Mesenchymal stem cell (in vitro differentiated cells and primary cell): ENCODE measurements around the gene MINDY4B.
A peak's percentile ranks its signal among the peaks of the same experiment; 100 is the strongest.

ENCODE experiments used
- DNase-seq: peaks from one replicate; pipeline ENCODE4 v3.0.0-alpha.2; 2013
- H2AFZ ChIP-seq: one replicate; pipeline ENCODE4 v1.6.1; 2013; ENCODE audit warnings: low read depth, mild to moderate bottlenecking, control low read depth, inconsistent platforms, low read length, moderate library complexity
- H2AK5ac ChIP-seq: 2 replicates; pipeline ENCODE4 v1.6.1; 2013; ENCODE audit warnings: low read length, moderate library complexity, mild to moderate bottlenecking, inconsistent platforms; ENCODE audit not compliant: severe bottlenecking
- H2BK120ac ChIP-seq: one replicate; pipeline ENCODE4 v1.6.1; 2013; ENCODE audit warnings: low read depth, mild to moderate bottlenecking, inconsistent platforms, low read length, moderate library complexity
- H2BK12ac ChIP-seq, 2 experiments: one replicate each; pipeline ENCODE4 v1.6.1; 2013; ENCODE audit warnings: inconsistent platforms in 2 of 2, low read length in 2 of 2, mild to moderate bottlenecking in 2 of 2, moderate library complexity in 2 of 2, control low read depth in 1 of 2
- H2BK15ac ChIP-seq: one replicate; pipeline ENCODE4 v1.6.1; 2013; ENCODE audit warnings: mild to moderate bottlenecking, low read depth, inconsistent platforms; ENCODE audit not compliant: poor library complexity, severe bottlenecking
- H2BK5ac ChIP-seq: 2 replicates; pipeline ENCODE4 v1.6.1; 2013; ENCODE audit warnings: low read depth, mild to moderate bottlenecking, low read length, control low read depth, inconsistent platforms; ENCODE audit not compliant: poor library complexity, severe bottlenecking
- H3K14ac ChIP-seq, 2 experiments: one replicate each; pipeline ENCODE4 v1.6.1; 2013; ENCODE audit warnings: inconsistent platforms in 2 of 2, low read length in 2 of 2, control low read depth in 1 of 2, mild to moderate bottlenecking in 1 of 2, moderate library complexity in 1 of 2
- H3K18ac ChIP-seq, 2 experiments: one replicate each; pipeline ENCODE4 v1.6.1; 2013; ENCODE audit warnings: inconsistent platforms in 2 of 2, low read length in 2 of 2, control low read depth in 1 of 2, low read depth in 1 of 2, mild to moderate bottlenecking in 1 of 2
- H3K23ac ChIP-seq, 2 experiments: one replicate each; pipeline ENCODE4 v1.6.1; 2013; ENCODE audit warnings: inconsistent platforms in 2 of 2, low read length in 2 of 2, mild to moderate bottlenecking in 2 of 2, moderate library complexity in 2 of 2, control low read depth in 1 of 2
- H3K27ac ChIP-seq: 2 replicates; pipeline ENCODE4 v1.5.1; 2013; ENCODE audit warnings: mild to moderate bottlenecking, moderate library complexity, low read length, control low read depth, inconsistent platforms; ENCODE audit not compliant: poor library complexity, severe bottlenecking
- H3K27me3 ChIP-seq, 2 experiments: 2 replicates each; pipeline versions ENCODE4 v1.6.1 to v1.7.0; 2013; ENCODE audit warnings: low read length in 2 of 2, mild to moderate bottlenecking in 2 of 2, moderate library complexity in 2 of 2, control low read depth in 1 of 2, inconsistent platforms in 1 of 2; ENCODE audit not compliant: control insufficient read depth in 1 of 2, insufficient read depth in 1 of 2
- H3K36me3 ChIP-seq, 2 experiments: 2 replicates each; pipeline versions ENCODE4 v1.6.1 to v1.7.0; 2013; ENCODE audit warnings: low read length in 2 of 2, control low read depth in 1 of 2, inconsistent platforms in 1 of 2, low read depth in 1 of 2, mild to moderate bottlenecking in 1 of 2; ENCODE audit not compliant: insufficient read depth in 2 of 2, control insufficient read depth in 1 of 2
- H3K4ac ChIP-seq, 2 experiments: one replicate each; pipeline ENCODE4 v1.6.1; 2013; ENCODE audit warnings: inconsistent platforms in 2 of 2, low read length in 2 of 2, mild to moderate bottlenecking in 2 of 2, moderate library complexity in 2 of 2, control low read depth in 1 of 2, low read depth in 1 of 2
- H3K4me1 ChIP-seq: 2 replicates; pipeline ENCODE4 v1.6.1; 2013; ENCODE audit warnings: low read depth, low read length, control low read depth; ENCODE audit not compliant: control insufficient read depth, insufficient read depth
- H3K4me2 ChIP-seq: 2 replicates; pipeline ENCODE4 v1.6.1; 2013; ENCODE audit warnings: low read length, mild to moderate bottlenecking, inconsistent platforms; ENCODE audit not compliant: poor library complexity, severe bottlenecking
- H3K4me3 ChIP-seq, 2 experiments: 2 replicates each; pipeline versions ENCODE4 v1.5.1 to v1.7.0; 2013; ENCODE audit warnings: low read length in 2 of 2, mild to moderate bottlenecking in 2 of 2, control low read depth in 1 of 2, low read depth in 1 of 2; ENCODE audit not compliant: insufficient read depth in 1 of 2
- H3K79me1 ChIP-seq: replicated peaks from 2 replicates; pipeline ENCODE4 v1.6.1; 2013; ENCODE audit warnings: mild to moderate bottlenecking, control low read depth, low read length, inconsistent platforms; ENCODE audit not compliant: poor library complexity, severe bottlenecking
- H3K9ac ChIP-seq: 2 replicates; pipeline ENCODE4 v1.7.0; 2013; ENCODE audit warnings: mild to moderate bottlenecking, low read length, moderate library complexity
- H3K9me3 ChIP-seq: 2 replicates; pipeline ENCODE4 v1.7.0; 2013; ENCODE audit warnings: mild to moderate bottlenecking, low read length; ENCODE audit not compliant: control insufficient read depth
- H4K8ac ChIP-seq: one replicate; pipeline ENCODE4 v1.6.1; 2013; ENCODE audit warnings: inconsistent platforms, mild to moderate bottlenecking, low read length, moderate library complexity
- H4K91ac ChIP-seq: one replicate; pipeline ENCODE4 v1.6.1; 2013; ENCODE audit warnings: mild to moderate bottlenecking, low read length, inconsistent platforms
- WGBS: methylation state at CpG from one replicate; pipeline ENCODE4 v1.1.7; 2013; ENCODE audit warnings: mixed read lengths; 5-methylcytosine and 5-hydroxymethylcytosine counted together

MINDY4B gene

GRCh38 chr3:150877303-150877702, 27.9 kb downstream of the MINDY4B start:
- peak; percentile 25 for DNase-seq
- H2AK5ac ChIP-seq, result no peak overlapping the region
- WGBS, result 79% methylated on average over 2 of the region's 3 CpGs

GRCh38 chr3:150876611-150877265, 28.5 kb downstream of the MINDY4B start:
- H3K4me3 ChIP-seq, result no peak overlapping the region
- no peak overlapping the region for H2BK12ac ChIP-seq
- no peak overlapping the region for H3K9ac ChIP-seq
- H3K23ac ChIP-seq, result no peak overlapping the region
- no peaks in the 10 kb centered on the region for H3K36me3 ChIP-seq
- H4K8ac ChIP-seq, result no peak overlapping the region
- peaks cover 1% of the 10 kb centered on the region for H3K4me1 ChIP-seq
- no peak overlapping the region for H2BK15ac ChIP-seq
- H3K4ac ChIP-seq, result no peak overlapping the region
- WGBS, result 91% methylated on average over 5 of the region's 6 CpGs
- H3K79me1 ChIP-seq, result no peaks in the 10 kb centered on the region
- peaks cover 4 to 5% of the 10 kb centered on the region in 2 experiments for H3K27me3 ChIP-seq
- no peaks in the 10 kb centered on the region for H3K9me3 ChIP-seq
- H2AFZ ChIP-seq, result no peak overlapping the region
- no peak overlapping the region for H3K14ac ChIP-seq
- no peak for DNase-seq
- no peak overlapping the region for H4K91ac ChIP-seq
- H3K18ac ChIP-seq, result no peak overlapping the region
- H2BK5ac ChIP-seq, result no peak overlapping the region
- H3K27ac ChIP-seq, result no peak overlapping the region
- H3K4me2 ChIP-seq, result no peak overlapping the region
- no peak overlapping the region for H2BK120ac ChIP-seq
- no peak overlapping the region for H2AK5ac ChIP-seq

More at GRCh38 chr3:150877303-150877702, 27.9 kb downstream of the MINDY4B start:
- no peak overlapping the region for H2BK12ac ChIP-seq
- H3K27ac ChIP-seq, result no peak overlapping the region
- H3K9ac ChIP-seq, result no peak overlapping the region
- H4K91ac ChIP-seq, result no peak overlapping the region
- H3K79me1 ChIP-seq, result no peaks in the 10 kb centered on the region
- peaks cover 4 to 5% of the 10 kb centered on the region in 2 experiments for H3K27me3 ChIP-seq
- H3K4ac ChIP-seq, result no peak overlapping the region
- no peak overlapping the region for H3K18ac ChIP-seq
- H2AFZ ChIP-seq, result no peak overlapping the region
- no peaks in the 10 kb centered on the region for H3K36me3 ChIP-seq
- no peaks in the 10 kb centered on the region for H3K9me3 ChIP-seq
- H3K23ac ChIP-seq, result no peak overlapping the region
- no peak overlapping the region for H2BK15ac ChIP-seq
- no peak overlapping the region for H2BK5ac ChIP-seq
- H3K4me2 ChIP-seq, result no peak overlapping the region
- H3K4me1 ChIP-seq, result peaks cover 1% of the 10 kb centered on the region
- no peak overlapping the region for H3K14ac ChIP-seq
- no peak overlapping the region for H3K4me3 ChIP-seq
- H4K8ac ChIP-seq, result no peak overlapping the region
- no peak overlapping the region for H2BK120ac ChIP-seq

DNA sequence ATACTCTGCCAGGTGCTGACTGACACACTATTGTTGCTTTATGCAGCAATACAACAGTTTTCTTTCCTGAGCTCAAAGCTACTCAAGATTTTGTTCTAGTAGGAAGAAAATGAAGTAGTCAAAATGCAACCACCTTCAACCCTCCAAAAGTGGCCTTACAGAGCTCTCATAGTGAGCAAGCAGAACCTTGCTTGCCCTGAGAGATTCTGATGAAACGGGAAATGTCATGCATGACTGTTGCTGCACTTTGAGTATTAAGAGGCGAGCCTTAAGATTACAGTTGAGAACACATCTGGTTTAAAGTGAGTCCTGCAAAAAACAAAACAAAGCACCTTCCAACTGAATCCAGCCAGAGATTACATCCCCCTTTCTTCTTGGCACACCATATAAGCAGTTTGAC, 29.7 kb downstream of the MINDY4B start:
- Histone ChIP-seq H2BK120ac (no peak overlapping the region), H3K14ac (no peak overlapping the region), H3K4me2 (no peak overlapping the region), H2AFZ (no peak overlapping the region), H3K27me3 (peaks cover 4 to 5% of the 10 kb centered on the region in 2 experiments), H2AK5ac (no peak overlapping the region), H3K27ac (no peak overlapping the region), H3K4ac (no peak overlapping the region), H3K4me3 (no peak overlapping the region), H4K91ac (no peak overlapping the region), H3K18ac (no peak overlapping the region), H3K9me3 (no peaks in the 10 kb centered on the region), H3K4me1 (peaks cover 3% of the 10 kb centered on the region), H3K79me1 (no peaks in the 10 kb centered on the region), H2BK5ac (no peak overlapping the region), H2BK15ac (no peak overlapping the region), H3K36me3 (no peaks in the 10 kb centered on the region), H2BK12ac (no peak overlapping the region), H4K8ac (no peak overlapping the region), H3K23ac (no peak overlapping the region), H3K9ac (no peak overlapping the region)
- DNase-seq, result no peak
- 88% methylated on average over 2 of the region's 2 CpGs for WGBS

GRCh38 chr3:150874666-150875219, 30.5 kb downstream of the MINDY4B start:
- Histone ChIP-seq H3K4me2 (no peak overlapping the region), H3K4me3 (no peak overlapping the region), H4K8ac (no peak overlapping the region), H3K9ac (no peak overlapping the region), H2AK5ac (no peak overlapping the region), H4K91ac (no peak overlapping the region), H3K14ac (no peak overlapping the region), H2BK120ac (no peak overlapping the region), H2BK12ac (no peak overlapping the region), H2BK5ac (no peak overlapping the region), H3K27ac (no peak overlapping the region), H3K23ac (no peak overlapping the region), H2BK15ac (no peak overlapping the region), H3K4me1 (peaks cover 3% of the 10 kb centered on the region), H3K79me1 (no peaks in the 10 kb centered on the region), H3K4ac (no peak overlapping the region), H2AFZ (no peak overlapping the region), H3K9me3 (no peaks in the 10 kb centered on the region), H3K27me3 (peaks cover 4 to 5% of the 10 kb centered on the region in 2 experiments), H3K18ac (no peak overlapping the region), H3K36me3 (no peaks in the 10 kb centered on the region)
- no peak for DNase-seq
- no CpG with 5 or more reads among the region's 1 CpG for WGBS
